ENCODE measurements around the gene ID2.
"Not testable (repeated sequence)": the region's sequence is repeated elsewhere in the genome, so short reads cannot be mapped to it uniquely, and the experiment has no call there.

Gene ID2

GRCh38 chr2:8684878-8685696 is 3.2 kb downstream of the ID2 start:
- DNase-seq (ENCODE audit: low read depth): no peak

- peak; percentile 59 for DNase-seq (ENCODE audit: low read depth)
Observed at GRCh38 chr2:8685697-8686358, 4.0 kb downstream of the ID2 start.

GRCh38 chr2:8691859-8692437 is 10.1 kb downstream of the ID2 start:
- DNase-seq (ENCODE audit: low read depth): no peak

- no peak for DNase-seq (ENCODE audit: low read depth)
Observed at GRCh38 chr2:8692783-8693156, 10.9 kb downstream of the ID2 start.

- DNase-seq (ENCODE audit: low read depth): no peak
Observed at GRCh38 chr2:8693157-8693821, 11.4 kb downstream of the ID2 start.

- no peak for DNase-seq (ENCODE audit: low read depth)
Observed at GRCh38 chr2:8694737-8695136, 12.9 kb downstream of the ID2 start.

- no peak for DNase-seq (ENCODE audit: low read depth)
Observed at GRCh38 chr2:8697190-8697589, 15.3 kb downstream of the ID2 start.

GRCh38 chr2:8699839-8700238 is 18.0 kb downstream of the ID2 start:
- DNase-seq (ENCODE audit: low read depth): no peak

- no peak for DNase-seq (ENCODE audit: low read depth)
Observed at GRCh38 chr2:8701681-8702379, 20.0 kb downstream of the ID2 start.

GRCh38 chr2:8704906-8705305 is 23.1 kb downstream of the ID2 start:
- DNase-seq (ENCODE audit: low read depth): no peak

- DNase-seq (ENCODE audit: low read depth): no peak
Observed at GRCh38 chr2:8709611-8710010, 27.8 kb downstream of the ID2 start.

GRCh38 chr2:8710951-8711350 is 29.1 kb downstream of the ID2 start:
- DNase-seq (ENCODE audit: low read depth): no peak

- no peak for DNase-seq (ENCODE audit: low read depth)
Observed at GRCh38 chr2:8714283-8714682, 32.4 kb downstream of the ID2 start.

GRCh38 chr2:8714971-8715370 is 33.1 kb downstream of the ID2 start:
- DNase-seq (ENCODE audit: low read depth): no peak

- no peak for DNase-seq (ENCODE audit: low read depth)
Observed at GRCh38 chr2:8719528-8719927, 37.7 kb downstream of the ID2 start.

- no peak for DNase-seq (ENCODE audit: low read depth)
Observed at GRCh38 chr2:8720741-8721140, 38.9 kb downstream of the ID2 start.

GRCh38 chr2:8721410-8721809 is 39.6 kb downstream of the ID2 start:
- DNase-seq (ENCODE audit: low read depth): no peak

GRCh38 chr2:8722986-8723385 is 41.1 kb downstream of the ID2 start:
- no peak for DNase-seq (ENCODE audit: low read depth)

GRCh38 chr2:8725838-8726237 is 44.0 kb downstream of the ID2 start:
- DNase-seq (ENCODE audit: low read depth): no peak

GRCh38 chr2:8728305-8729015 is 46.6 kb downstream of the ID2 start:
- DNase-seq (ENCODE audit: low read depth): no peak

GRCh38 chr2:8729101-8729500 is 47.2 kb downstream of the ID2 start:
- DNase-seq (ENCODE audit: low read depth): not testable (repeated sequence)
